Hepatocyte (in vitro differentiated cells): ENCODE data around the gene OR4K15. TPM values are rescaled to one million over a fixed set of nuclear protein-coding genes. Genes with fewer than 3 reads are reported as not detected.

Experiments
- DNase-seq: peaks from one replicate; pipeline ENCODE4 v3.0.0-alpha.2; 2016; ENCODE audit warnings: low spot score
- H2AFZ ChIP-seq: fragments of 200-600 bp; sonication (generic); 2 replicates; pipeline ENCODE4 v1.6.0; 2016; ENCODE audit warnings: antibody characterized with exemption, mild to moderate bottlenecking
- H3K27ac ChIP-seq: fragments of 200-600 bp; sonication (generic); 2 replicates; pipeline ENCODE4 v1.5.1; 2016; ENCODE audit warnings: mild to moderate bottlenecking
- H3K27me3 ChIP-seq: fragments of 200-600 bp; sonication (generic); 2 replicates; pipeline ENCODE4 v1.6.1; 2016
- H3K36me3 ChIP-seq: fragments of 200-600 bp; sonication (generic); replicated peaks from 2 replicates; pipeline ENCODE4 v1.5.1; 2016; ENCODE audit warnings: low read depth; ENCODE audit not compliant: insufficient read depth
- H3K4me1 ChIP-seq: fragments of 200-600 bp; sonication (generic); 2 replicates; pipeline ENCODE4 v1.5.1; 2016; ENCODE audit warnings: mild to moderate bottlenecking, moderate library complexity; ENCODE audit not compliant: insufficient read depth
- H3K4me2 ChIP-seq: fragments of 200-600 bp; sonication (generic); 2 replicates; pipeline ENCODE4 v1.6.0; 2016
- H3K4me3 ChIP-seq: fragments of 200-600 bp; sonication (generic); 2 replicates; pipeline ENCODE4 v1.5.1; 2016; ENCODE audit warnings: mild to moderate bottlenecking
- H3K79me2 ChIP-seq: fragments of 200-600 bp; sonication (generic); 2 replicates; pipeline ENCODE4 v1.6.0; 2017; ENCODE audit warnings: mild to moderate bottlenecking
- H3K9me2 ChIP-seq: fragments of 200-600 bp; sonication (generic); replicated peaks from 2 replicates; pipeline ENCODE4 v1.6.0; 2017; ENCODE audit warnings: mild to moderate bottlenecking; ENCODE audit not compliant: insufficient read depth
- H3K9me3 ChIP-seq: fragments of 200-600 bp; sonication (generic); 2 replicates; pipeline ENCODE4 v1.5.1; 2016; ENCODE audit warnings: low read depth, mild to moderate bottlenecking
- H4K20me1 ChIP-seq: fragments of 200-600 bp; sonication (generic); 2 replicates; pipeline ENCODE4 v1.6.0; 2016; ENCODE audit warnings: mild to moderate bottlenecking; ENCODE audit not compliant: insufficient read depth, poor library complexity, severe bottlenecking
- EZH2 ChIP-seq: fragments of 200-600 bp; sonication (generic); IDR thresholded peaks from 2 replicates; pipeline ENCODE4 v1.6.1; 2016; ENCODE audit warnings: antibody characterized with exemption, mild to moderate bottlenecking, borderline replicate concordance
- EZH2phosphoT487 ChIP-seq: fragments of 200-600 bp; sonication (generic); IDR thresholded peaks from one replicate; pipeline ENCODE4 v1.6.1; 2018; ENCODE audit warnings: antibody characterized with exemption, mild to moderate bottlenecking, low read depth, moderate library complexity; ENCODE audit not compliant: unreplicated experiment, severe bottlenecking
- WGBS: methylation state at CpG from one replicate; pipeline ENCODE4 v1.1.6; 2016; ENCODE audit warnings: low lambda C conversion rate; ENCODE audit errors: missing lambda C conversion rate; 5-methylcytosine and 5-hydroxymethylcytosine counted together
- polyA plus RNA-seq: library from polyadenylated mRNA; unstranded; fragments of >200 nt; fragmentation: Nextera tagmentation; extraction: Ambion mirVana; gene quantifications from 2 replicates; pipeline ENCODE4 v1.2.1, GENCODE V29; 2016
- total RNA-seq: library from RNA; depleted of rRNA; stranded (reverse); fragments of >200 nt; gene quantifications from 2 replicates; pipeline ENCODE4 v1.2.3, GENCODE V29; 2014
- TF ChIP-seq, protein P1 (sequence below): fragments of 200-600 bp; sonication (generic); IDR thresholded peaks from 2 replicates; pipeline ENCODE4 v1.5.1; 2016; ENCODE audit warnings: antibody characterized with exemption, mild to moderate bottlenecking; ENCODE audit not compliant: poor library complexity

Gene OR4K15
- total and polyA plus RNA-seq, 2 experiments from 2014 or later, result not detected

DNA sequence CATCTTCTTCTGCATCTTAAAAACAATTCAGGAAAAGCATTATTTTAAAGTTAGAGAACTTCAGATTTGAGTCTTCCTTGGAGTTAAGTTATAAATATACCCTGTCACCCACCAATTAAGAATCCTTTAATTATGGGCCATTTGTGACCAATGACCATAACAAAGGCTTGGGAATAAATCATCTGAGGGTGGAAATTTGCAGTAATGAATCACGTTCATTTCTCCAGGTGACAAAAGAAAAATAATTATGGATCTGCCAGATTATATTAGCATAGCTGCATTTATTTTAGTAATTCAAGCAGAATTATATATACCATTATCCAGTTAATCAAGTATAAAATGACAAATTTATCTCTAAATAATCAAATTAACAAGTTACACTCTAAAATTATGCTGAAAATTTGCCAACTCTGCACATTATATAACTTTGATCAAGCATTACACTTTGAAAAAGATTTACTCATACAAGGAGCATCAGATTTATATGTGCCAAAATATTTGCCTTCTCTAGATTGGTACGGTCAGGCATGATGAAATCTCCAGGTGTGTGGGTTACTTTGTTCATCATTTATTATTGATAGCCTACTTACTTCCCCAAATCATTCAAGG lies 44.0 kb downstream of the OR4K15 start, which contains the start of gene OR4K14:
OR4K14 (minus strand) TSS at position 51 of the 609 bp plus-strand sequence. CDS start 4,114 bp downstream, outside the sequence.
- Histone ChIP-seq H3K4me2 (no peak within 1 kb of the TSS), H3K27me3 (no peaks in the 10 kb centered on the region), H3K79me2 (no peaks in the 10 kb centered on the region), H3K9me3 (no peaks in the 10 kb centered on the region), H3K36me3 (no peaks in the 10 kb centered on the region), H3K4me3 (no peak within 1 kb of the TSS), H3K27ac (no peak within 1 kb of the TSS), H3K4me1 (no peaks in the 10 kb centered on the region), H2AFZ (no peak within 1 kb of the TSS), H3K9me2 (no peaks in the 10 kb centered on the region), H4K20me1 (no peaks in the 10 kb centered on the region)
- no peak for DNase-seq
- TF ChIP-seq EZH2, result no peak
- TF ChIP-seq EZH2phosphoT487, result no peak
- TF ChIP-seq, protein P1, sequence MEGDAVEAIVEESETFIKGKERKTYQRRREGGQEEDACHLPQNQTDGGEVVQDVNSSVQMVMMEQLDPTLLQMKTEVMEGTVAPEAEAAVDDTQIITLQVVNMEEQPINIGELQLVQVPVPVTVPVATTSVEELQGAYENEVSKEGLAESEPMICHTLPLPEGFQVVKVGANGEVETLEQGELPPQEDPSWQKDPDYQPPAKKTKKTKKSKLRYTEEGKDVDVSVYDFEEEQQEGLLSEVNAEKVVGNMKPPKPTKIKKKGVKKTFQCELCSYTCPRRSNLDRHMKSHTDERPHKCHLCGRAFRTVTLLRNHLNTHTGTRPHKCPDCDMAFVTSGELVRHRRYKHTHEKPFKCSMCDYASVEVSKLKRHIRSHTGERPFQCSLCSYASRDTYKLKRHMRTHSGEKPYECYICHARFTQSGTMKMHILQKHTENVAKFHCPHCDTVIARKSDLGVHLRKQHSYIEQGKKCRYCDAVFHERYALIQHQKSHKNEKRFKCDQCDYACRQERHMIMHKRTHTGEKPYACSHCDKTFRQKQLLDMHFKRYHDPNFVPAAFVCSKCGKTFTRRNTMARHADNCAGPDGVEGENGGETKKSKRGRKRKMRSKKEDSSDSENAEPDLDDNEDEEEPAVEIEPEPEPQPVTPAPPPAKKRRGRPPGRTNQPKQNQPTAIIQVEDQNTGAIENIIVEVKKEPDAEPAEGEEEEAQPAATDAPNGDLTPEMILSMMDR, result no peak
- 65% methylated on average over 2 of the region's 2 CpGs for WGBS

Other genes with a start within 250 kb of the OR4K15 start
- not detected in 2 replicates for gene OR4Q3, start 232.0 kb upstream of the OR4K15 start, total RNA-seq
- gene OR4Q3, start 232.0 kb upstream of the OR4K15 start, polyA plus RNA-seq, result not detected in 2 replicates
- gene OR4M1, start 202.1 kb upstream of the OR4K15 start, total RNA-seq, result not detected in 2 replicates
- not detected in 2 replicates for gene OR4M1, start 202.1 kb upstream of the OR4K15 start, polyA plus RNA-seq
- not detected in 2 replicates for gene OR4N2, start 171.8 kb upstream of the OR4K15 start, total RNA-seq
- not detected in 2 replicates for gene OR4N2, start 171.8 kb upstream of the OR4K15 start, polyA plus RNA-seq
- gene OR4K2, start 100.4 kb upstream of the OR4K15 start, total RNA-seq, result not detected in 2 replicates
- not detected in 2 replicates for gene OR4K2, start 100.4 kb upstream of the OR4K15 start, polyA plus RNA-seq
- not detected in 2 replicates for gene OR4K5, start 55.0 kb upstream of the OR4K15 start, total RNA-seq
- gene OR4K5, start 55.0 kb upstream of the OR4K15 start, polyA plus RNA-seq, result not detected in 2 replicates
- gene OR4K1, start 44.7 kb upstream of the OR4K15 start, total RNA-seq, result not detected in 2 replicates
- not detected in 2 replicates for gene OR4K1, start 44.7 kb upstream of the OR4K15 start, polyA plus RNA-seq
- gene OR4Q2, start 26.6 kb downstream of the OR4K15 start, total RNA-seq, result not detected in 2 replicates
- gene OR4Q2, start 26.6 kb downstream of the OR4K15 start, polyA plus RNA-seq, result not detected in 2 replicates
- not detected in 2 replicates for gene OR4K14, start 43.7 kb downstream of the OR4K15 start, total RNA-seq
- gene OR4K14, start 43.7 kb downstream of the OR4K15 start, polyA plus RNA-seq, result not detected in 2 replicates
- not detected in 2 replicates for gene OR4K13, start 60.4 kb downstream of the OR4K15 start, total RNA-seq
- gene OR4K13, start 60.4 kb downstream of the OR4K15 start, polyA plus RNA-seq, result not detected in 2 replicates
- gene OR4L1, start 84.5 kb downstream of the OR4K15 start, total RNA-seq, result not detected in 2 replicates
- not detected in 2 replicates for gene OR4L1, start 84.5 kb downstream of the OR4K15 start, polyA plus RNA-seq
- gene OR4K17, start 135.1 kb downstream of the OR4K15 start, total RNA-seq, result not detected in 2 replicates
- gene OR4K17, start 135.1 kb downstream of the OR4K15 start, polyA plus RNA-seq, result not detected in 2 replicates
- gene OR4N5, start 163.2 kb downstream of the OR4K15 start, total RNA-seq, result not detected in 2 replicates
- gene OR4N5, start 163.2 kb downstream of the OR4K15 start, polyA plus RNA-seq, result not detected in 2 replicates
- gene OR11G2, start 215.3 kb downstream of the OR4K15 start, total RNA-seq, result not detected in 2 replicates
- not detected in 2 replicates for gene OR11G2, start 215.3 kb downstream of the OR4K15 start, polyA plus RNA-seq
- gene OR11H6, start 248.1 kb downstream of the OR4K15 start, total RNA-seq, result not detected in 2 replicates
- gene OR11H6, start 248.1 kb downstream of the OR4K15 start, polyA plus RNA-seq, result not detected in 2 replicates